GM12891 (cell line): ENCODE data around the gene KCNH1.

Source experiments
- POLR2A ChIP-seq: IDR thresholded peaks from 2 replicates; pipeline ENCODE4 v1.6.1; 2011; ENCODE audit warnings: low read depth, low read length, control low read depth
- POLR2AphosphoS5 ChIP-seq: IDR thresholded peaks from 2 replicates; pipeline ENCODE4 v1.6.1; 2011; ENCODE audit warnings: low read depth, low read length, control low read depth
- POU2F2 ChIP-seq: IDR thresholded peaks from 2 replicates; pipeline ENCODE4 v1.6.1; 2011; ENCODE audit warnings: low read depth, mild to moderate bottlenecking, control low read depth, low read length, moderate library complexity
- TAF1 ChIP-seq: IDR thresholded peaks from 2 replicates; pipeline ENCODE4 v1.6.1; 2011; ENCODE audit warnings: low read depth, low read length, control low read depth

DNA sequence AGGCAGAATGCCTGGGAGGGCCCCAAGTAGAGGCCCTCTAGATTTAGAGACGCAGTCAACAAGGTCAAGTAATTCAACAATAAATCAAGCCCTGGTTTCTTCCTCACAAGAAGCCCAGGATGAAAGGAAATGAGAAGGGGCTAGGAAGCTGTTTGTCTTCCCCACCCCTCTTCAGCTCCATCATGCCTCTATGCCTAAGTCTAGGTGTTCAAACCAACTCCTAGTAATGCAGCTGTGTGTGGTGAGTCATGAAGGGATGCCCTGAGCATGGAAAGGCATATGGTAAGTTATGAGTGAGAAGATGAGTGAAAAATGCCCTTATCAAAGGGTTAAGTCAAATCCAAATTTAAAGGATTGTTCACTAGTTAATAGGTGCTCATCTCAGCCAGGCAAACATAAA lies 339.5 kb downstream of the KCNH1 start:
- no peak for TF ChIP-seq POLR2A
- TF ChIP-seq POU2F2, result no peak
- no peak for TF ChIP-seq POLR2AphosphoS5
- TF ChIP-seq TAF1, result no peak
